SK-N-SH treated with all-trans-retinoic acid at 6 μM for 48 hours (cell line): Measurements from ENCODE around the gene TWIST1.

ENCODE experiments used
- ATAC-seq: fragments of 200-7000 bp; cut with Tn5 transposase; 3 replicates; pipeline ENCODE4 v1.9.1; 2020; ENCODE audit warnings: mild to moderate bottlenecking, moderate library complexity
- ARNTL ChIP-seq: fragments of 450-650 bp; formaldehyde crosslinking; IDR thresholded peaks from 2 replicates; pipeline ENCODE4 v1.5.0; 2020; ENCODE audit warnings: low read depth, mild to moderate bottlenecking, moderate library complexity, borderline replicate concordance
- BACH2 ChIP-seq: fragments of 250-450 bp; sonication (Bioruptor Pico); IDR thresholded peaks from 2 replicates; pipeline ENCODE4 v1.9.0; 2021; ENCODE audit warnings: mild to moderate bottlenecking, borderline replicate concordance
- CSDC2 ChIP-seq: fragments of 250-450 bp; sonication (Bioruptor Pico); IDR thresholded peaks from 2 replicates; pipeline ENCODE4 v1.5.0; 2020; ENCODE audit warnings: mild to moderate bottlenecking, moderate library complexity
- ESRRG ChIP-seq: fragments of 250-450 bp; sonication (Bioruptor Pico); IDR thresholded peaks from 2 replicates; pipeline ENCODE4 v1.6.1; 2021; ENCODE audit warnings: mild to moderate bottlenecking
- GLIS3 ChIP-seq: fragments of 250-450 bp; sonication (Bioruptor Pico); IDR thresholded peaks from 2 replicates; pipeline ENCODE4 v1.5.0; 2020; ENCODE audit warnings: mild to moderate bottlenecking, moderate library complexity
- ISL1 ChIP-seq: fragments of 250-450 bp; sonication (Bioruptor Pico); IDR thresholded peaks from 2 replicates; pipeline ENCODE4 v2.1.2; 2022; ENCODE audit warnings: mild to moderate bottlenecking, moderate library complexity
- OSR1 ChIP-seq: fragments of 250-450 bp; sonication (Bioruptor Pico); IDR thresholded peaks from 2 replicates; pipeline ENCODE4 v1.8.0; 2022; ENCODE audit warnings: moderate library complexity, mild to moderate bottlenecking, inconsistent platforms
- SNAI2 ChIP-seq: fragments of 250-450 bp; sonication (Bioruptor Pico); IDR thresholded peaks from 2 replicates; pipeline ENCODE4 v1.5.0; 2020; ENCODE audit warnings: mild to moderate bottlenecking, moderate library complexity
- TCF4 ChIP-seq: fragments of 250-450 bp; sonication (Bioruptor Pico); IDR thresholded peaks from 2 replicates; pipeline ENCODE4 v1.8.0; 2021; ENCODE audit warnings: mild to moderate bottlenecking, moderate library complexity, borderline replicate concordance
- TOX ChIP-seq: fragments of 250-450 bp; sonication (Bioruptor Pico); IDR thresholded peaks from 2 replicates; pipeline ENCODE4 v1.8.0; 2021; ENCODE audit warnings: mild to moderate bottlenecking, moderate library complexity, borderline replicate concordance
- ZC3H10 ChIP-seq: fragments of 250-450 bp; sonication (Bioruptor Pico); IDR thresholded peaks from 2 replicates; pipeline ENCODE4 v1.5.1; 2021; ENCODE audit warnings: mild to moderate bottlenecking, moderate library complexity
- ZFP3 ChIP-seq: fragments of 250-450 bp; sonication (Bioruptor Pico); IDR thresholded peaks from 2 replicates; pipeline ENCODE4 v1.5.0; 2020; ENCODE audit warnings: mild to moderate bottlenecking, moderate library complexity
- ZFP30 ChIP-seq: fragments of 450-650 bp; formaldehyde crosslinking; IDR thresholded peaks from 2 replicates; pipeline ENCODE4 v1.5.0; 2022; ENCODE audit warnings: mild to moderate bottlenecking, moderate library complexity
- ZNF565 ChIP-seq: fragments of 450-650 bp; formaldehyde crosslinking; conservative IDR thresholded peaks from 2 replicates; pipeline ENCODE4 v1.5.0; 2020; ENCODE audit warnings: low read depth, mild to moderate bottlenecking, moderate library complexity
- ZNF70 ChIP-seq: fragments of 450-650 bp; formaldehyde crosslinking; IDR thresholded peaks from 2 replicates; pipeline ENCODE4 v1.5.0; 2020; ENCODE audit warnings: mild to moderate bottlenecking, moderate library complexity
- ZNF8 ChIP-seq: fragments of 450-650 bp; formaldehyde crosslinking; IDR thresholded peaks from 2 replicates; pipeline ENCODE4 v1.5.0; 2020; ENCODE audit warnings: mild to moderate bottlenecking, moderate library complexity
- TF ChIP-seq, protein P1 (sequence below): fragments of 250-450 bp; sonication (Bioruptor Pico); IDR thresholded peaks from 2 replicates; pipeline ENCODE4 v1.8.0; 2020; ENCODE audit warnings: mild to moderate bottlenecking, moderate library complexity, borderline replicate concordance
- TF ChIP-seq, protein P2 (sequence below): fragments of 250-450 bp; sonication (Bioruptor Pico); IDR thresholded peaks from 2 replicates; pipeline ENCODE4 v1.5.1; 2020; ENCODE audit warnings: low read depth, mild to moderate bottlenecking, moderate library complexity
- TF ChIP-seq, protein P3 (sequence below): fragments of 250-450 bp; sonication (Bioruptor Pico); IDR thresholded peaks from 2 replicates; pipeline ENCODE4 v1.5.1; 2021; ENCODE audit warnings: mild to moderate bottlenecking, moderate library complexity
- TF ChIP-seq, protein P4 (sequence below): fragments of 250-450 bp; sonication (Bioruptor Pico); IDR thresholded peaks from 2 replicates; pipeline ENCODE4 v1.5.0; 2020; ENCODE audit warnings: mild to moderate bottlenecking, moderate library complexity
- TF ChIP-seq, protein P5 (sequence below): fragments of 250-450 bp; sonication (Bioruptor Pico); IDR thresholded peaks from 2 replicates; pipeline ENCODE4 v1.8.0; 2021; ENCODE audit warnings: low read depth, mild to moderate bottlenecking, moderate library complexity, borderline replicate concordance

The TWIST1 gene

DNA sequence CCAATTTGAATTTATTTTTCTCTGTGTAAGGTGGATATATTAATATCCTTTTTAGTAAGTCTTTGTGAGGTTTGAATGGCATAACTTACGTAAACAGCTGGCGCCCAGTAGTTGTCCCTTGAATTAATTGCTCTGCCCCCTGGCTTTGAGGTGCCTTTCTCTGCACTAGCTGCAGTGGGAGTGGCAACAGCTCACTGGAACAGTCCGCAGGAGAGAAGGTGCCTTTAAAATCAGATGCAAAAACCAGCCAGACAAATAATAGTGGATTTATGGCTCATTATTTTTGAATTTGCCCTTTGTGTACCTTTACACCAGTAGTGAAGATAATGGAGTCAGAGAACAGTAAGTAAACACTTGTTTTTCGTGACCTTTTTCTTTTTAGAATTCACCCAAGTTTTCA lies 16.0 kb upstream of the TWIST1 start:
- no peak for TF ChIP-seq ZFP30 (CRISPR knock-in tag)
- no peak for TF ChIP-seq SNAI2 (CRISPR knock-in tag)
- TF ChIP-seq, protein P1, sequence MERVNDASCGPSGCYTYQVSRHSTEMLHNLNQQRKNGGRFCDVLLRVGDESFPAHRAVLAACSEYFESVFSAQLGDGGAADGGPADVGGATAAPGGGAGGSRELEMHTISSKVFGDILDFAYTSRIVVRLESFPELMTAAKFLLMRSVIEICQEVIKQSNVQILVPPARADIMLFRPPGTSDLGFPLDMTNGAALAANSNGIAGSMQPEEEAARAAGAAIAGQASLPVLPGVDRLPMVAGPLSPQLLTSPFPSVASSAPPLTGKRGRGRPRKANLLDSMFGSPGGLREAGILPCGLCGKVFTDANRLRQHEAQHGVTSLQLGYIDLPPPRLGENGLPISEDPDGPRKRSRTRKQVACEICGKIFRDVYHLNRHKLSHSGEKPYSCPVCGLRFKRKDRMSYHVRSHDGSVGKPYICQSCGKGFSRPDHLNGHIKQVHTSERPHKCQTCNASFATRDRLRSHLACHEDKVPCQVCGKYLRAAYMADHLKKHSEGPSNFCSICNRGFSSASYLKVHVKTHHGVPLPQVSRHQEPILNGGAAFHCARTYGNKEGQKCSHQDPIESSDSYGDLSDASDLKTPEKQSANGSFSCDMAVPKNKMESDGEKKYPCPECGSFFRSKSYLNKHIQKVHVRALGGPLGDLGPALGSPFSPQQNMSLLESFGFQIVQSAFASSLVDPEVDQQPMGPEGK (CRISPR knock-in tag), result no peak
- TF ChIP-seq TCF4 (CRISPR knock-in tag), result no peak
- TF ChIP-seq, protein P2, sequence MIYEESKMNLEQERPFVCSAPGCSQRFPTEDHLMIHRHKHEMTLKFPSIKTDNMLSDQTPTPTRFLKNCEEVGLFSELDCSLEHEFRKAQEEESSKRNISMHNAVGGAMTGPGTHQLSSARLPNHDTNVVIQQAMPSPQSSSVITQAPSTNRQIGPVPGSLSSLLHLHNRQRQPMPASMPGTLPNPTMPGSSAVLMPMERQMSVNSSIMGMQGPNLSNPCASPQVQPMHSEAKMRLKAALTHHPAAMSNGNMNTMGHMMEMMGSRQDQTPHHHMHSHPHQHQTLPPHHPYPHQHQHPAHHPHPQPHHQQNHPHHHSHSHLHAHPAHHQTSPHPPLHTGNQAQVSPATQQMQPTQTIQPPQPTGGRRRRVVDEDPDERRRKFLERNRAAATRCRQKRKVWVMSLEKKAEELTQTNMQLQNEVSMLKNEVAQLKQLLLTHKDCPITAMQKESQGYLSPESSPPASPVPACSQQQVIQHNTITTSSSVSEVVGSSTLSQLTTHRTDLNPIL (CRISPR knock-in tag), result no peak
- no peak for TF ChIP-seq BACH2 (CRISPR knock-in tag)
- TF ChIP-seq ZC3H10 (CRISPR knock-in tag), result no peak
- no peak for TF ChIP-seq ZFP3 (CRISPR knock-in tag)
- TF ChIP-seq ZNF8 (CRISPR knock-in tag), result no peak
- no peak for TF ChIP-seq ARNTL (CRISPR knock-in tag)
- no peak for TF ChIP-seq ESRRG
- TF ChIP-seq OSR1, result no peak
- TF ChIP-seq, protein P3, sequence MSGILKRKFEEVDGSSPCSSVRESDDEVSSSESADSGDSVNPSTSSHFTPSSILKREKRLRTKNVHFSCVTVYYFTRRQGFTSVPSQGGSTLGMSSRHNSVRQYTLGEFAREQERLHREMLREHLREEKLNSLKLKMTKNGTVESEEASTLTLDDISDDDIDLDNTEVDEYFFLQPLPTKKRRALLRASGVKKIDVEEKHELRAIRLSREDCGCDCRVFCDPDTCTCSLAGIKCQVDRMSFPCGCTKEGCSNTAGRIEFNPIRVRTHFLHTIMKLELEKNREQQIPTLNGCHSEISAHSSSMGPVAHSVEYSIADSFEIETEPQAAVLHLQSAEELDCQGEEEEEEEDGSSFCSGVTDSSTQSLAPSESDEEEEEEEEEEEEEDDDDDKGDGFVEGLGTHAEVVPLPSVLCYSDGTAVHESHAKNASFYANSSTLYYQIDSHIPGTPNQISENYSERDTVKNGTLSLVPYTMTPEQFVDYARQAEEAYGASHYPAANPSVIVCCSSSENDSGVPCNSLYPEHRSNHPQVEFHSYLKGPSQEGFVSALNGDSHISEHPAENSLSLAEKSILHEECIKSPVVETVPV, result no peak
- TF ChIP-seq ZNF70 (CRISPR knock-in tag), result no peak
- TF ChIP-seq, all 23 proteins: peak for 0
- ATAC-seq, result no peak

DNA sequence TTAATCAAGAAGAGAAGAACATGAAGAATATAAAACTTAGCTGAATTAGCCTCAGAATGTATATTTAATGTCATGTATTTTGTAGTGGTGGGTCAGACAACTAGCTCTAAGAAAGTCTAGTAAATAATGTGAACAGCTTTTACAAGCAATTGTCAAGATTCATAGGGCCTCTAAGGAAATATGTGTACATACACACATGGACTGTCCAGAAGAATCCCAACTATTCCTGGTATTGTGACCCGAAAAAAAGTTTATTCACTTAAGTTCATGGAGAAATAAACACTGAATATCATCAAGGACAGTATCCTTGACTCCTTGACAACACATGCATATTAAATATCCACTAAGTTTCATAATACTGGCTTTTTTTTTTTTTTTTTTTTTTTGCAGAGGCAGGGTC lies 11.4 kb upstream of the TWIST1 start:
- TF ChIP-seq TOX (CRISPR knock-in tag), result no peak
- no peak for TF ChIP-seq ISL1 (CRISPR knock-in tag)
- TF ChIP-seq TCF4 (CRISPR knock-in tag), result no peak
- no peak for TF ChIP-seq ARNTL (CRISPR knock-in tag)
- TF ChIP-seq, protein P3, result no peak
- TF ChIP-seq ZC3H10 (CRISPR knock-in tag), result no peak
- TF ChIP-seq ZNF565, result no peak
- TF ChIP-seq, protein P1 (CRISPR knock-in tag), result no peak
- TF ChIP-seq, protein P4, sequence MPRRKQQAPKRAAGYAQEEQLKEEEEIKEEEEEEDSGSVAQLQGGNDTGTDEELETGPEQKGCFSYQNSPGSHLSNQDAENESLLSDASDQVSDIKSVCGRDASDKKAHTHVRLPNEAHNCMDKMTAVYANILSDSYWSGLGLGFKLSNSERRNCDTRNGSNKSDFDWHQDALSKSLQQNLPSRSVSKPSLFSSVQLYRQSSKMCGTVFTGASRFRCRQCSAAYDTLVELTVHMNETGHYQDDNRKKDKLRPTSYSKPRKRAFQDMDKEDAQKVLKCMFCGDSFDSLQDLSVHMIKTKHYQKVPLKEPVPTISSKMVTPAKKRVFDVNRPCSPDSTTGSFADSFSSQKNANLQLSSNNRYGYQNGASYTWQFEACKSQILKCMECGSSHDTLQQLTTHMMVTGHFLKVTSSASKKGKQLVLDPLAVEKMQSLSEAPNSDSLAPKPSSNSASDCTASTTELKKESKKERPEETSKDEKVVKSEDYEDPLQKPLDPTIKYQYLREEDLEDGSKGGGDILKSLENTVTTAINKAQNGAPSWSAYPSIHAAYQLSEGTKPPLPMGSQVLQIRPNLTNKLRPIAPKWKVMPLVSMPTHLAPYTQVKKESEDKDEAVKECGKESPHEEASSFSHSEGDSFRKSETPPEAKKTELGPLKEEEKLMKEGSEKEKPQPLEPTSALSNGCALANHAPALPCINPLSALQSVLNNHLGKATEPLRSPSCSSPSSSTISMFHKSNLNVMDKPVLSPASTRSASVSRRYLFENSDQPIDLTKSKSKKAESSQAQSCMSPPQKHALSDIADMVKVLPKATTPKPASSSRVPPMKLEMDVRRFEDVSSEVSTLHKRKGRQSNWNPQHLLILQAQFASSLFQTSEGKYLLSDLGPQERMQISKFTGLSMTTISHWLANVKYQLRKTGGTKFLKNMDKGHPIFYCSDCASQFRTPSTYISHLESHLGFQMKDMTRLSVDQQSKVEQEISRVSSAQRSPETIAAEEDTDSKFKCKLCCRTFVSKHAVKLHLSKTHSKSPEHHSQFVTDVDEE (CRISPR knock-in tag), result no peak
- TF ChIP-seq, protein P5, sequence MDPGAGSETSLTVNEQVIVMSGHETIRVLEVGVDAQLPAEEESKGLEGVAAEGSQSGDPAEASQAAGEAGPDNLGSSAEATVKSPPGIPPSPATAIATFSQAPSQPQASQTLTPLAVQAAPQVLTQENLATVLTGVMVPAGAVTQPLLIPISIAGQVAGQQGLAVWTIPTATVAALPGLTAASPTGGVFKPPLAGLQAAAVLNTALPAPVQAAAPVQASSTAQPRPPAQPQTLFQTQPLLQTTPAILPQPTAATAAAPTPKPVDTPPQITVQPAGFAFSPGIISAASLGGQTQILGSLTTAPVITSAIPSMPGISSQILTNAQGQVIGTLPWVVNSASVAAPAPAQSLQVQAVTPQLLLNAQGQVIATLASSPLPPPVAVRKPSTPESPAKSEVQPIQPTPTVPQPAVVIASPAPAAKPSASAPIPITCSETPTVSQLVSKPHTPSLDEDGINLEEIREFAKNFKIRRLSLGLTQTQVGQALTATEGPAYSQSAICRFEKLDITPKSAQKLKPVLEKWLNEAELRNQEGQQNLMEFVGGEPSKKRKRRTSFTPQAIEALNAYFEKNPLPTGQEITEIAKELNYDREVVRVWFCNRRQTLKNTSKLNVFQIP (CRISPR knock-in tag), result no peak
- no peak for TF ChIP-seq CSDC2 (CRISPR knock-in tag)
- TF ChIP-seq GLIS3 (CRISPR knock-in tag), result no peak
- TF ChIP-seq ZNF70 (CRISPR knock-in tag), result no peak
- TF ChIP-seq ZNF8 (CRISPR knock-in tag), result no peak
- no peak for TF ChIP-seq ZFP30 (CRISPR knock-in tag)
- no peak for ATAC-seq
